H4 (cell line): ENCODE data around the gene TMA16. TPM values are rescaled to one million over a fixed set of nuclear protein-coding genes. Genes with fewer than 3 reads are reported as not detected.

Experiments
- DNase-seq: peaks from one replicate; pipeline ENCODE4 v3.0.0-alpha.2; 2015; ENCODE audit warnings: low spot score
- total RNA-seq: library from RNA; depleted of rRNA; stranded (reverse); fragments of >200 nt; shearing (Covaris generic); gene quantifications from 2 replicates; pipeline ENCODE4 v1.2.3, GENCODE V29; 2014; rRNA removed

Gene TMA16
- total RNA-seq, 1 experiment from 2014 or later: 42.3 TPM

DNA sequence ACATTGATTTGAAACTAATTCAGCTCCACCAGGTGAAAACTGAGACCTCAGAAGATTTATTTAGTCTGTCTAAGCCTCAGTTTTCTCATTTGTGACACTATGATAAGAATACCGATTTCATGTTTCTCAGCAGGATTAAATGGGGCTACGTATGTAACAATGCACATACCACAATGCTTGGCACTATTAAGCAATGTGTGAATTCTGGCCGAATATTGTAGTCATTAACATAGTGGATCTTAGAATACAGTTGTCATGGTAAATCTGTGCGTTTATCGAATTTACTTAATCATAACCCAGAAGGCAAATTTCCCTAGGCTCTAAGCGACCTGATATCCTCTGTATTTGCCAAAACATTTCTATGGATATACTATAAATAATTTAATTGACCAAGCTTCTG lies 69.1 kb downstream of the TMA16 start:
- DNase-seq: no peak

GRCh38 chr4:163564221-163564720 lies 69.8 kb downstream of the TMA16 start:
- no peak for DNase-seq

DNA sequence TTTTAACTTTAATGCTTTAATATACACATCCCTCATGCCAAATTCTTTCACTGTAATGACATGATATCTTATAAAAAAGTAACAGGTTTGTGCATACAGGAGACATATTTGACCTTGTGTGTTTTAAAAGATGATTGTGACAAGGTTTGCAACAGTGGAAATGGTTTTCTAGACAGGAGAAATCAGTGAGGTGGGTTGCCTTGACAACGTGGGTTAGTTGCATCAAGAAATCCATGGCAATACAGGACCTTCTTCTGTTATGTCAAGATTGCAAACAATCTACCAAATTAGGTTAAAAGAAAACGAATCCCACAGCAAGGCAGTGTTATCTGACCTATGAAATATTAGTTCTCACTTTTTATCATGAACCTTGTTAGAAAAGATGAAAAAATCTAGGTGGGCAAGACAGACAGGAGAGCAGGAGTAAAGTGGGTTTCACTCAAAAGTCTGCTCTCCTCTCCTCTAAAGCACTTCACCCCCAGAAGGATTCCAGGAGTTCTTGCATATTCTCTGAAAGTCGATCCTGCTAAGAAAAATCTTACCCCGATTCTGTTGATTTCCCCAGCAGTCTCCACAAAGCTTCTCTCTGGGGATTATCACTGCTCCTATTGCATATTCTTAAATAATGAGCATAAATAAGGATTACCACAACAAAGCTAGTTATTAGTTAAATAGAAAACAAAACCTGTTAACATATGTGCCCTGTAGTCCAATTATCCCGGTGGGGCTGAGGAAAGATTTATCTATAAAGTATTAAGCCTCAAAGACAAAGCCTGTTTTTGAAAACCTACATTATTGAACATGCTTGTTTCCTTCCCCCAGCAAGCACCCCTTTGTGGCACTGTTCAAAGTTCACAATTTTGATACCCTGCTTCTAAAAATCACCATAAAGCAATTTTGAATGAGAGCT lies 71.0 kb downstream of the TMA16 start:
- no peak for DNase-seq

- no peak for DNase-seq
Measured at GRCh38 chr4:163566257-163566796, 71.8 kb downstream of the TMA16 start.

DNA sequence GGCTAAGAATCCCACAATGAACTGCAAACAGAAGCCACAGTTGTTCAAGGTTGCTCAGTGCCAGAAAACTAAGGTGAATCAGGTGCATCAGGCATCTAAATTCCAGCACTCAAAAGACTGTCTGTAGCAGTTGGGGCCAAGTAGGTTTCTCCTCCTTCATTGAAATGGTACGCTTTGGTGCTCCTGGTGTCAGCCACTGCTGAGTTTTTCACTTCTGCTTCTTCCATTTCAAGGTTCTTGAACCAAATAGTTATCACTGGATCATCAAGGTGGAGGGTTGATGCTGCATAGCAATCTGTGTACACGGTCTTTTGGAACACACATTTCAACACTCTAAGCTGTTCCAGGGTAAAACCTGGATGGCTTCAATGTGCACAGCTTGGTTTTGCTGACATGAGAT lies 74.4 kb downstream of the TMA16 start:
- no peak for DNase-seq

Other genes with a start within 250 kb of the TMA16 start
- 1.3 and 2.0 TPM in 2 replicates for gene NPY1R, start 162.1 kb upstream of the TMA16 start, total RNA-seq
- gene NPY5R, start 150.8 kb upstream of the TMA16 start, total RNA-seq: not detected in 2 replicates
- not detected in 2 replicates for gene TKTL2, start 20.9 kb upstream of the TMA16 start, total RNA-seq